ENCODE data around the gene DOC2A.

The DOC2A gene

DNA sequence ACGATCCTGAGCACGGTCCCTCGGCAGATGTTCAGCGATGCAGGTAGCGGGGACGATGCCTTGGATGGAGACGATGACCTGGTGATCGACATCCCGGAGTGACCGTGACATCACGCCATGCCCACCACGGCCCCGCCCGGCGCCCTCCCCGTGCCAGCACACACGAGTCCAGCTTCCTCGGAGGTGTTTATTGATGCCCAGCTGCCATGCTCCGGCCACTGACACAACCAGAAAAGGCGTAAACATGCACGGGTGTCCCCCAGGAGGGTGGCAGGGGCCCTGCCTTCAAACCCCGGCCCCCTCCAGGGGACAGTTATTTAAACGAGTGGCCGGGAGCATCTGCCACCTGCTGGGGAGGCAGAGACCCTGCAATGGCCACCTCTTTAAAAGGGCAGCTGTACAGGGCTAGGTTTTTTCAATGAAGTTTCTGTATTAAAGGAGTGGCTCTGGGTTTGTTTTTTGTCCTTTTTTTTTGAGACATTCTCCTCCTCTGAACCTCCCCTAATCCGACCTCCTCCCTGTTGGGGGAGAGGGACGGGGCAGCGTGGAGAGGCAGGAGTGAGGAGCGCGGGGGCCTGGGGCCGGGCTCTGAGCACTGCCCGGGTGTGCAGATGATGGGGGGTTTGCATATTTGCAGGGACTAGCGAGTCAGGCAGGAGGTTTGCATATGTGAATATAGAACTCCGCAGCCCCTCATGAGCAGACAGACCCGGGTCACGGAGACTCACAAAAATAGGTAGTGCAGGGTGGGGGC lies 5.3 kb downstream of the DOC2A start:
- no peak for DNase-seq (ENCODE audit: low read depth in 2 of 2)

DNA sequence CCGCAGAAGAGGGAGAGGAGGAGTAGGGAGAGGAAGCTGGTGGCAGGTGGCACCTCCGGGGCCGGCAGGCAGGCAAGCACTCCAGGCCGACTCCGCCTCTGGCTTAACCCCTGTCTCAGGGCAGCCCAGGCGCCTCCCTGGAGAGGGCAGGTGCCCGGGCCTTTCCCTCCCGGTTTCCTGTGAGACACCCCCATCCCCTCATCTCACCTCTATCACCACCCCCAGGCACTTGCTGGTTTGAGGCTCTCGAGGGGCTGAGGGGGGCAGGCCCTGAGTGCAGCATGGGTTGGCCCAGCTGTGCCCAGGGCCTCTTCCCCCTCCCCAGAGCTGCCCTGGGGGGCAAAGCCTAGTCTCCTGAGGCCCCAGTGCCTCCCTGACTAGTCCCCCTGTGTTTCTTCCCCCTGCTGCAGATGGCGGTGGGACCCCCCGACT lies 6.0 kb downstream of the DOC2A start:
- DNase-seq (ENCODE audit: low read depth in 2 of 2): no peak

DNA sequence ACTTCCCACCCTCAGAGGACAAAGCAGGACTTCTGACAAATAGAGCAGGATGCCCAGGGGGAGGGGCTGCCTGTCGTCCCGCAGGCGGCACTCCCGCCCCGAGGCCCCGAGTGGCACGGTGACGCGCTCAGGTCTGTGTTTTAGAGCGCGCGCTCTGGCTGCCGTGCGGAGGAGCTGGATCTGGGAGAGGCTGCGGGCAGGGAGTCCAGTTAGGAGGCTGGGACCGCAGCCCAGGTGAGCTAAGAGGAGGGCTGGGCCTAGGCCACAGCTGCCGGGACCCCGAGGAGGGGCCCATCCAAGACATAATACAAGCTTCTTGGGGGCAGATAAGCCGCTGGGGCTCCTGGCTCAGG lies 6.4 kb downstream of the DOC2A start:
- DNase-seq (ENCODE audit: low read depth in 2 of 2): no peak

DNA sequence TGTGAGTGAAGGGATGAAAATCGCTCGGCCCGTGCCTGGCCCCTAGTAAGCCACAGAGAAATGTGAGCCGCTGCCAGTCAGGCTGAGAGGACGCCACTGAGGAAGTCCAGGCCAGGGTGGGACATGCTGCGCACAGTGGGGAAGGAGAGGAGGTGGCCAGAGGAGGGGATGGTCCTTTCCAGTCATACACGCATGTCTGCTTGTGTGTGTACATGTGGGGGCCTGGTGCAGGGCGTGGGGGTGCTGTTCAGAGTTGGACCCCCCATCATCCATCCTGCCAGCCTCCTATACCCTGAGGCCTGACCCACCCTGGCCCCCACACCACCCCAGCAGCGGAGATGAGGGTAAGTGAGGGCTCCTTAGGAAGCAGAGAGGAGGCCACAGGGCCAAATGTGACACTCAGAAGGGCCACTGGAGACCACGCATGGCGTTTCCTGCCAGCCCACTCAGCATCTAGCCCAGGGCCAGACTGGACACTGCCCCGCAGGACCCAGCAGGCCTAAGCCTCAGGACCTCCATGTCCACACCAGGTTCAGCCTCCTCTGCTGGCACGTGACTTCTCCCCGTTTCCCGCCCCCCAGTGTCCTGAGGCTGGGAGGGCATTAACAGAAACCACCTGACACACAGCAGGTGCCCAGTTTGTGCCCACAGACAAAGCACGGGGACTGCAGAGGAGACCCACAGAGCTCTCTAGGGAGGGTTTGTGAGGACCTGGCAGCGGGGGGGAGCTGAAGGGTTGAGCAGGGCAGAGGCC lies 7.0 kb downstream of the DOC2A start:
- DNase-seq (ENCODE audit: low read depth in 2 of 2): no peak

DNA sequence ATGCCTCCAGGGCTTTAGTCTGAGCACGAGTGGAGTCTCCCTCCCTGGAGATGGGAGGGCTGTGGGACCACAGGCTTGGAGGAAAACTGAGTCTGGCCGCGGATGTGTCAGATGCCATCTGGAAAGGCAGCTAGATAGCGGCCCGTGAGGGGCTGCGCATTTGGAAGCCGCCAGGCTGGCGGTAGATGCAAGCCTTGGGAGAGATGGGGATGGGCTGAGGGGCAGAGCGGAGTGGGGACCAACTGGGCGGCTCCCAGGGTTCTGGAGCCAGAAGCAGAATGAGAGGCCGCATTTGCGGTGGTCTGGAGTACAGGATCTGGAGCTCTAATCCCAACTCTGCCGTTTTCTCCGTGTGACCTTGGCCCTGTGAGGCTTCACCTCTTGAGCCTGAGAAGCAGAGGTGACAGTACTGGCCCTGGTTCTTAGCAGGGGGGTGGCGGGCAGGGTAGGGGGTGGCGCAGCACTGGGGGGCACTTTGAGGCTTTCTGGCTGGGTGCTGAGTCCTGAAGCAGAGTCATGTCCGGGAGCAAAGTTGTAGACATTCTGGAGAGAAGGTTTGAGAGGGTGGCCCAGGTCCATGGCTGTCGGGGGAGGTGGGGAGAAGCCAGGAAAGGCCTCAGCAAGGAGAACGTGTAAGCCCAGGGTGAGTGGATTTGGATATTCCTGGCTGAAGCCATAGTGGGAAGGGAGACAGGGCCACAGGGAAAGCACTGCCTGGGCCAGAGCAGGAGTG lies 8.0 kb downstream of the DOC2A start:
- no peak for DNase-seq (ENCODE audit: low read depth in 2 of 2)

DNA sequence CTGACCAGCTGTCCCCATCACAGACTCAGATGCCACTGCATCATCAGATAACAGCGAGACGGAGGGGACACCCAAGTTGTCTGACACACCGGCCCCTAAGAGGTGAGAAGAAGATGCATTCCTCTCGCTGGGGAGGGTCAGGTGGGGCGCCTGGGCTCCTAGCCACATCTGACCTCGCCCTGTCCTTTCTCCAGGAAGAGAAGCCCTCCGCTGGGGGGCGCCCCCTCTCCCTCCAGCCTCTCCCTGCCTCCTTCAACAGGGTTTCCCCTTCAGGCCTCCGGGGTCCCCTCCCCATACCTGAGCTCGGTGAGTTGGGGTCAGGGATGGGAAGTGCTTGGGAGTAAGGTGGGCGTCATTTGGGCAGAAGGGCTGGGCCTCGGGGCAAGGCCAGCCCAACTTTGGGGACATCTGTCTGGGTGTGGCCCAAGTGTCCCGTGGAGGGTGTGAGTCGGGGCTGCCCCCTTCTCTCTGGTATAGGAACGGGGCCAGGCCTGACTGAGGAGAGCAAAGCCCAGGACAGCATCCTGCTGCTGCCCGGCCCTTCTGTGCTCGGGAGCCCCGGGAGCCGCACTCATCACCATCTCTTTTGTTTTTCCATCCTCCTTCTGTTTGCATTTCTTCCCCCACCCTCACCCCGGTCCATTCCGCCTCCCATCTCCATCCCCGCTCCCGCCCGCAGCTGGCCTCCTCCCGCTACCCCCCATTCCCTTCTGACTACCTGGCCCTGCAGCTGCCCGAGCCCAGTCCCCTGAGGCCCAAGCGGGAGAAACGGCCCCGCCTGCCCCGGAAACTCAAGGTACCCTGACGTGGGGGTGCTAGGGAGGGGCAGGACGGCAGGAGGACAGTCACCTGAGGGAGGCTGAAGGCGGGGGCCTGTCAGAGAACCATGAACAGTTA lies 9.8 kb downstream of the DOC2A start:
- no peak for DNase-seq (ENCODE audit: low read depth in 2 of 2)

- DNase-seq (ENCODE audit: low read depth in 2 of 2): no peak
Measured at GRCh38 chr16:29999605-30000004, 11.2 kb downstream of the DOC2A start.

- DNase-seq (ENCODE audit: low read depth in 2 of 2): no peak
Measured at GRCh38 chr16:29996766-29997250, 14.0 kb downstream of the DOC2A start.

GRCh38 chr16:29995911-29996765 lies 14.7 kb downstream of the DOC2A start, which contains the start of gene INO80E:
Gene INO80E, plus strand, starts transcription at chr16:29996241. Its CDS starts 70 bp downstream, at chr16:29996311.
- DNase-seq (ENCODE audit: low read depth in 2 of 2): peak; percentile 99

DNA sequence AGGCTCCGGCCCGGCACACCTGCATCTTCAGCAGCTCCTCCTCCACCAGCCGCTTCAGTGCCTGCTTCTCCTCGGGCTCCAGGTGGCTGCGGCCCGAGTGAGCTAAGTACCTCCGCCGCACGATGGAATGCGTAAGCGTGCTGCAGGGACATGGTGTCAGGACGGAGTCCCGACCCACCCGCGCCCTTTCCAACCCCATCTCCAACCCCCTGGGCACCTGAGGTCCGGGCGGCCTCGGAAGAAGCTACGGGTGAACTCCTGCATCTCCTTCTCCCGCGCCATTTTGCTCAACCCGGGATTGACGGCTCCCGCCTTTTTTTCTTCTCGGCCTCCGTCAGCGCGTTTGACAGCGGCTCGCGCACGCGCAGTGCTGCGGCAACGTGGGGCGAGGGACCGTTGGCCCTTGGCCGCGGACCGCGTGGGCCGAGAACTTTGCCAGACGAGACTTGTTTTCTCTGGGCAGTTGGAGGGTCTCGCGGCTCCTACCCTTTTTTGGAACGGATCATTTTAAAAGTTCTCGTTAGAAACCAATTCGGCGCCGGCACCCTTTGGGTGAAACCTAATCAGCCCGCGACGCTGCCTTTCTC lies 15.4 kb downstream of the DOC2A start, which contains the start of gene HIRIP3:
HIRIP3 (minus strand) TSS at position 294 of the 587 bp plus-strand sequence; CDS start at position 282, 12 bp downstream.
- peak; percentile 82 to 87 for DNase-seq (ENCODE audit: low read depth in 2 of 2)

- peak in 1 of 2 donors; percentile 67 for DNase-seq (ENCODE audit: low read depth in 2 of 2)
Measured at GRCh38 chr16:29994600-29995323, 16.1 kb downstream of the DOC2A start.

DNA sequence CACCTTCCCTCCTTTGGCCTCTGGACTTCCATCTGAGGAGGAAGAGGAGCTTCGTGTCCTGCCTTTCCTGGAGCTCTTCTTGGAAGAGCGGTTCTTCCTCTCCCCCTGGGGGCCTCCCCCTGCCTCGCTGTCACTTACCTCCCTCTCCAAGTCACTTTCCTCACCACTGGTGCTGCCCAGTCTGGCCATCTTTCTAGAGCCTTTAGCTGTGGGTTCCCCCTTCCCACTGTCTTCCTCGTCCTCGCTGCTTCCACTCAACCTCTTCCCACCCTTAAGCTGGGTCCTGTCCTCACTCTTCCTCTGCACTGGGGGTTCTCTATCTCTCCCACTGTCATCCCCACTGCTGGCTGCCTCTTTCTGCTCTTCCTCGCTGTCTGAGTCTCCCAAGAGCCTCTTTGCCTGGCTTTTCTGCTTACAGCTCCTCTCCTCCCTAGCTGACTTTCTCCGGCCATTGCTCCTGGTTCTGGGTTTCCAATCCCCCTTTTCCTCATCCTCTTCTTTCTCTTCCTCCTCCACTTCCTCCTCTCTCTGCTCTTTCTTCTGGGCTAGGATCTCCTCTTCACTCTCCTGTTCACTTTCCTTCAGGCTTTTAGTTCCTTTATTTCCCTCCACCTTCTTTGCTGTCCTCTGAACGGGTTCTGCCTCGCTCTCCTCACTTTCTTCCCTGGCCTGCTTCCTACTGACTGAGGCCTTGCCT lies 16.8 kb downstream of the DOC2A start:
- no peak for DNase-seq (ENCODE audit: low read depth in 2 of 2)

DNA sequence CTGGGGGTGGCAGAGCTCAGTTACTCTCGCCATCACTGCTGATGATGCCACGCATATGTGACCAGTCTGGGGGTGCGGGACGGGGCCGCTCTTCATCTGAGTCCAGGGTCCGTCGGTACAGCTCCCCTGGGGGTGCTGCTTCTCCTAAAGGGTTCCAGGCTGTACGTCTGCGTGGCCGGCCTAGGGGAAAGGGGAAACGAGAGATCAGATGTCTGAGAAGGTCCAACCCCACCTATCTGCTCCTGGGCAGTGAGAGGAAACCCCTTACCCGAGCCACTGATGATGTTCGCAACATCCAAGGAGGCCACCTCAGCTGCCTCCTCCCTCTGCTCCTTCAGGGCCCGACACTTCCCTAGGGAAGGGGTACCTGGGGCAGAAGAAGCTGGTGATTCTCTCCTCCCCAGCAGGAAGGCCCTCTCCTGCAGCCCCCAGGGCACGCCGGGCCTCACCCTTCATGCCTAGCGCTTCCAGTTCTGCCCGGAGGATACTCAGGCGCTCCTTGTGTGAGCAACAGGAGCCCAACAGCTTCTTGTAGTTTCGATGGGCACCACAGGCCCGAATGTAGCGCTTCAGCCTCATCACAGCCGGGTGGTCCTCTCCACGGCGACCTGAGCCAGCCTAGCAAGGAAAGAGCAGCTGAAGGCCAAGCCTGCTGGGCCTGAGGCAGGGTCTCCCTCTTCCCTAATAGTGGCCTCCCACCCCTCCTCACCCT lies 17.5 kb downstream of the DOC2A start:
- no peak for DNase-seq (ENCODE audit: low read depth in 2 of 2)

- no peak for DNase-seq (ENCODE audit: low read depth in 2 of 2)
Measured at GRCh38 chr16:29992344-29992967, 18.4 kb downstream of the DOC2A start.

GRCh38 chr16:29991571-29991904 lies 19.3 kb downstream of the DOC2A start:
- DNase-seq (ENCODE audit: low read depth in 2 of 2): no peak

DNA sequence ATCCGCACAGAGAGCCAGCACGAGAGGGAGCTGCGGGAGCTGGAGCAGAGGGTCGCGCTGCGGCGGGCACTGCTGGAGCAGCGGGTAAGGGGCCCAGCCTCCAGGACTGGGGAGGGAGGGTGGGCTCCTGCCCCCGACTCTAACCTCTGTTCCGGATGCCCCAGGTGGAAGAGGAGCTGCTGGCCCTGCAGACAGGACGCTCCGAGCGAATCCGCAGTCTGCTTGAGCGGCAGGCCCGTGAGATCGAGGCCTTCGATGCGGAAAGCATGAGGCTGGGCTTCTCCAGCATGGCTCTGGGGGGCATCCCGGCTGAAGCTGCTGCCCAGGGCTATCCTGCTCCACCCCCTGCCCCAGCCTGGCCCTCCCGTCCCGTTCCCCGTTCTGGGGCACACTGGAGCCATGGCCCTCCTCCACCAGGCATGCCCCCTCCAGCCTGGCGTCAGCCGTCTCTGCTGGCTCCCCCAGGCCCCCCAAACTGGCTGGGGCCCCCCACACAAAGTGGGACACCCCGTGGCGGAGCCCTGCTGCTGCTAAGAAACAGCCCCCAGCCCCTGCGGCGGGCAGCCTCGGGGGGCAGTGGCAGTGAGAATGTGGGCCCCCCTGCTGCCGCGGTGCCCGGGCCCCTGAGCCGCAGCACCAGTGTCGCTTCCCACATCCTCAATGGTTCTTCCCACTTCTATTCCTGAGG lies 19.8 kb downstream of the DOC2A start:
- no peak for DNase-seq (ENCODE audit: low read depth in 2 of 2)

- DNase-seq (ENCODE audit: low read depth in 2 of 2): no peak
Measured at GRCh38 chr16:29990034-29990433, 20.8 kb downstream of the DOC2A start.
